Measurements from ENCODE around the gene TMEM101.

The TMEM101 gene

GRCh38 chr17:44004761-44005526 lies 9.8 kb downstream of the TMEM101 start:
- no peak for TF ChIP-seq CTCF (IDR thresholded peaks at IDR 0.05; ENCODE audit: low read depth, low read length, missing control alignments)
- no peak for DNase-seq (ENCODE audit: low read depth)
- H3K4me3 ChIP-seq (ENCODE audit: low read depth, low read length), result no peak overlapping the region

- DNase-seq (ENCODE audit: low read depth), result no peak
- H3K4me3 ChIP-seq (ENCODE audit: low read depth, low read length), result no peak within 1 kb of the TSS
- TF ChIP-seq CTCF (IDR thresholded peaks at IDR 0.05; ENCODE audit: low read depth, low read length, missing control alignments), result no peak
Measured at GRCh38 chr17:44004077-44004760, 10.5 kb downstream of the TMEM101 start, which contains the start of gene NAGS. TSS of gene NAGS (plus strand) at chr17:44004622. CDS start at chr17:44004664, 42 bp downstream.

- TF ChIP-seq CTCF (IDR thresholded peaks at IDR 0.05; ENCODE audit: low read depth, low read length, missing control alignments), result no peak
- H3K4me3 ChIP-seq (ENCODE audit: low read depth, low read length), result no peak overlapping the region
- no peak for DNase-seq (ENCODE audit: low read depth)
Measured at GRCh38 chr17:44002141-44002848, 12.5 kb downstream of the TMEM101 start.

- H3K4me3 ChIP-seq (ENCODE audit: low read depth, low read length), result no peak overlapping the region
- no peak for TF ChIP-seq CTCF (IDR thresholded peaks at IDR 0.05; ENCODE audit: low read depth, low read length, missing control alignments)
- no peak for DNase-seq (ENCODE audit: low read depth)
Measured at GRCh38 chr17:44001461-44001920, 13.3 kb downstream of the TMEM101 start.

- TF ChIP-seq CTCF (IDR thresholded peaks at IDR 0.05; ENCODE audit: low read depth, low read length, missing control alignments), result no peak
- H3K4me3 ChIP-seq (ENCODE audit: low read depth, low read length), result no peak overlapping the region
- no peak for DNase-seq (ENCODE audit: low read depth)
Measured at GRCh38 chr17:44000871-44001460, 13.8 kb downstream of the TMEM101 start.

- no peak for DNase-seq (ENCODE audit: low read depth)
- TF ChIP-seq CTCF (IDR thresholded peaks at IDR 0.05; ENCODE audit: low read depth, low read length, missing control alignments), result no peak
- no peak overlapping the region for H3K4me3 ChIP-seq (ENCODE audit: low read depth, low read length)
Measured at GRCh38 chr17:44000141-44000860, 14.5 kb downstream of the TMEM101 start.

Data from GM12864 (cell line).